ENCODE results near the gene NR6A1. TPM values are rescaled to one million over a fixed set of nuclear protein-coding genes. Genes with fewer than 3 reads are reported as not detected.

Gene NR6A1
- polyA plus RNA-seq, 2 of the 4 experiments (the other 2 are of a cell fraction), result 1.7 to 3.3 TPM

- Histone ChIP-seq H3K4me3 (no peak overlapping the region; the same call in 2 of the 3 replicates), H3K4me1 (0 out of 3 replicates have a peak, but pooled peaks cover 3% of the 10 kb centered on the region), H3K4me2 (peak overlapping the region; percentile 83), H3K27ac (no peak overlapping the region), H3K9me3 (no peaks in the 10 kb centered on the region)
- WGBS (ENCODE audit: missing lambda C conversion rate), result 63% methylated on average over 31 of the region's 96 CpGs
- TF ChIP-seq ESRRA (IDR thresholded peaks at IDR 0.05; ENCODE audit: borderline replicate concordance, low read length) (no peak), RNF2 (IDR thresholded peaks at IDR 0.05; ENCODE audit: borderline replicate concordance, low read depth) (no peak; the same call in 1 of the 2 replicates), KDM1A (IDR thresholded peaks at IDR 0.05; ENCODE audit: low read depth) (no peak), SMC3 (IDR thresholded peaks at IDR 0.05) (no peak), ZNF302 (CRISPR knock-in tag; IDR thresholded peaks at IDR 0.05) (no peak), BHLHE40 (IDR thresholded peaks at IDR 0.05; ENCODE audit: low read depth, low read length) (no peak), PHF8 (IDR thresholded peaks at IDR 0.05; ENCODE audit: borderline replicate concordance, low read depth) (no peak)
- ATAC-seq (no peak), FAIRE-seq (no peak), DNase-seq (ENCODE audit: low read depth in 1 of 2, low spot score in 1 of 2) (no peak)
- POLR2A ChIA-PET, result no interaction called here
- CTCF ChIA-PET, result interaction anchor here (0.5 to 3.0 kb wide), 4 partner anchors 12 to 49 kb away, joined by 3 to 16 read pairs (median 4); no protein-coding TSS in a partner anchor
Measured at GRCh38 chr9:124502711-124503702, 268.1 kb downstream of the NR6A1 start.

- TF ChIP-seq MYC (IDR thresholded peaks at IDR 0.05; ENCODE audit: borderline replicate concordance, low read length), result no peak
- no peak for TF ChIP-seq HOXB13 (CRISPR knock-in tag; IDR thresholded peaks at IDR 0.05; ENCODE audit: low read depth)
- TF ChIP-seq REST (IDR thresholded peaks at IDR 0.05), result no peak
- TF ChIP-seq HEYL (CRISPR knock-in tag; IDR thresholded peaks at IDR 0.05), result no peak
- TF ChIP-seq HES2 (IDR thresholded peaks at IDR 0.05), result no peak
- TF ChIP-seq ATOH8 (CRISPR knock-in tag; IDR thresholded peaks at IDR 0.05; ENCODE audit: low read depth), result no peak
- TF ChIP-seq FOSB (CRISPR knock-in tag; IDR thresholded peaks at IDR 0.05), result no peak
- no peak for TF ChIP-seq ZFP36 (IDR thresholded peaks at IDR 0.05; ENCODE audit: borderline replicate concordance, partially characterized antibody)
- no peak for TF ChIP-seq SMC3 (IDR thresholded peaks at IDR 0.05)
- TF ChIP-seq POLR2A (IDR thresholded peaks at IDR 0.05; ENCODE audit: low read length), result no peak
- no peak for TF ChIP-seq MAFK (IDR thresholded peaks at IDR 0.05; ENCODE audit: partially characterized antibody)
- no peak for TF ChIP-seq CHD4 (IDR thresholded peaks at IDR 0.05; ENCODE audit: borderline replicate concordance)
- no peak for TF ChIP-seq CBX2 (IDR thresholded peaks at IDR 0.05; ENCODE audit: borderline replicate concordance, low read depth)
- TF ChIP-seq ELK1 (IDR thresholded peaks at IDR 0.05; ENCODE audit: low read depth, low read length), result no peak
- no peak for TF ChIP-seq NFE2L2 (conservative IDR thresholded peaks at IDR 0.05; ENCODE audit: low read length)
- no peak for TF ChIP-seq RAD21 (conservative IDR thresholded peaks at IDR 0.05 in 1 of 2, IDR thresholded peaks at IDR 0.05 in 1 of 2)
- no peak for TF ChIP-seq HOXA7 (CRISPR knock-in tag; IDR thresholded peaks at IDR 0.05)
- no peak for TF ChIP-seq BHLHE40 (IDR thresholded peaks at IDR 0.05; ENCODE audit: low read depth, low read length)
- no peak for TF ChIP-seq BCL3 (IDR thresholded peaks at IDR 0.05)
- no peak for TF ChIP-seq MAX (IDR thresholded peaks at IDR 0.05)
- Histone ChIP-seq H3K4me2 (no peak overlapping the region), H3K27ac (no peak overlapping the region), H3K4me1 (0 out of 3 replicates have a peak, but pooled peaks cover 3% of the 10 kb centered on the region), H3K4me3 (no peak overlapping the region), H3K9me3 (no peaks in the 10 kb centered on the region)
- ChIA-PET CTCF (interaction anchor here (1.0 to 3.0 kb wide), 7 partner anchors 20 to 252 kb away, joined by 3 to 16 read pairs (median 3); no protein-coding TSS in a partner anchor), POLR2A (no interaction called here)
- FAIRE-seq (no peak), DNase-seq (ENCODE audit: low read depth in 1 of 2, low spot score in 1 of 2) (no peak), ATAC-seq (peak in 1 of 2 experiments; percentile 18; a peak in 3 of 6 replicates)
- 70% methylated on average over 11 of the region's 11 CpGs for WGBS (ENCODE audit: missing lambda C conversion rate)
Measured at GRCh38 chr9:124501771-124502320, 269.3 kb downstream of the NR6A1 start.

Measured in A549 (cell line).